GM12878 (cell line): ENCODE measurements around the gene ABL1. TPM values are rescaled to one million over a fixed set of nuclear protein-coding genes. Genes with fewer than 3 reads are reported as not detected.

Experiments used
- BHLHE40 ChIP-seq, 2 experiments: fragments of 450-650 bp in 1 of 2; IDR thresholded peaks; 2 replicates each; pipeline ENCODE4 v1.6.1; 2011 to 2017; ENCODE audit warnings: low read depth in 2 of 2, borderline replicate concordance in 1 of 2, improper control_type of control experiment in 1 of 2, low read length in 1 of 2, mild to moderate bottlenecking in 1 of 2
- EED ChIP-seq: sonication (generic); IDR thresholded peaks from 2 replicates; pipeline ENCODE4 v1.6.1; 2016; ENCODE audit warnings: antibody characterized with exemption, low read depth
- IKZF1 ChIP-seq: fragments of 450-650 bp; conservative IDR thresholded peaks from 2 replicates; pipeline ENCODE4 v1.6.1; 2017; ENCODE audit warnings: antibody characterized with exemption, mild to moderate bottlenecking
- MTA2 ChIP-seq: fragments of 450-650 bp; IDR thresholded peaks from 2 replicates; pipeline ENCODE4 v1.6.1; 2016; ENCODE audit warnings: low read depth, mild to moderate bottlenecking, moderate library complexity
- MXI1 ChIP-seq: fragments of 150-350 bp; IDR thresholded peaks from 2 replicates; pipeline ENCODE4 v1.6.1; 2011; ENCODE audit warnings: low read depth, mild to moderate bottlenecking, inconsistent platforms, low read length, improper control_type of control experiment
- NKRF ChIP-seq: fragments of 450-650 bp; conservative IDR thresholded peaks from 2 replicates; pipeline ENCODE4 v1.6.1; 2017; ENCODE audit warnings: mild to moderate bottlenecking, moderate library complexity
- NR2C2 ChIP-seq: IDR thresholded peaks from 2 replicates; pipeline ENCODE4 v1.6.1; 2011; ENCODE audit warnings: borderline replicate concordance, low read depth; ENCODE audit not compliant: control insufficient read depth, insufficient read length
- PBX3 ChIP-seq: IDR thresholded peaks from 2 replicates; pipeline ENCODE4 v1.6.1; 2011; ENCODE audit warnings: mild to moderate bottlenecking, low read depth, low read length, moderate library complexity; ENCODE audit not compliant: insufficient replicate concordance
- RAD51 ChIP-seq: fragments of 450-650 bp; IDR thresholded peaks from 2 replicates; pipeline ENCODE4 v1.6.1; 2016; ENCODE audit warnings: moderate library complexity, mild to moderate bottlenecking, inconsistent platforms
- REST ChIP-seq: IDR thresholded peaks from 2 replicates; pipeline ENCODE4 v1.6.1; 2012; ENCODE audit warnings: mild to moderate bottlenecking, low read depth, low read length
- SP1 ChIP-seq: IDR thresholded peaks from one replicate; pipeline ENCODE4 v1.6.1; 2011; ENCODE audit warnings: low read depth, low read length
- SREBF2 ChIP-seq: IDR thresholded peaks from 2 replicates; pipeline ENCODE4 v1.6.1; 2012; ENCODE audit warnings: mild to moderate bottlenecking, low read length
- YY1 ChIP-seq: IDR thresholded peaks from 2 replicates; pipeline ENCODE4 v1.6.1; 2011; ENCODE audit warnings: low read depth, mild to moderate bottlenecking, low read length
- polyA plus RNA-seq, 11 experiments: library from polyadenylated mRNA; depleted of rRNA in 4 of 11; unstranded in 6 of 11; stranded (reverse) in 5 of 11; fragments of >200 nt; fragmentation: Nextera tagmentation in 4 of 11; fragmentation: Illumina TruSeq in 1 of 11; extraction: Ambion mirVana in 4 of 11; extraction: Trizol in 1 of 11; gene quantifications; 1 replicate in 1 of 11; 2 replicates in 10 of 11; pipeline versions ENCODE4 v1.2.1 to v1.2.3, GENCODE V29; 2011 to 2016; ENCODE audit warnings: inconsistent platforms in 2 of 11, missing spikeins in 2 of 11, low read depth in 1 of 11
- total RNA-seq, 4 experiments: library from RNA; depleted of rRNA in 3 of 4; stranded (reverse); fragments of >200 nt in 3 of 4; fragmentation: Illumina TruSeq in 1 of 4; extraction: Trizol in 1 of 4; gene quantifications; 2 replicates each; pipeline versions ENCODE4 v1.2.1 to v1.2.3, GENCODE V29; 2013 to 2021
- TF ChIP-seq, protein P1 (sequence below): IDR thresholded peaks from 2 replicates; pipeline ENCODE4 v1.6.1; 2011; ENCODE audit warnings: borderline replicate concordance, low read depth, mild to moderate bottlenecking, moderate library complexity, mixed read lengths, low read length; ENCODE audit not compliant: insufficient read depth; ENCODE audit errors: extremely low read length
- TF ChIP-seq, protein P2 (sequence below): fragments of 450-650 bp; IDR thresholded peaks from 2 replicates; pipeline ENCODE4 v1.6.1; 2016; ENCODE audit warnings: mild to moderate bottlenecking, moderate library complexity, borderline replicate concordance

The ABL1 gene
- total and polyA plus RNA-seq, 10 of the 15 experiments (the other 5 are each of a cell fraction or from before 2014, with no cell fraction given) = 0.79 to 51.5 (median 16.3) TPM

DNA sequence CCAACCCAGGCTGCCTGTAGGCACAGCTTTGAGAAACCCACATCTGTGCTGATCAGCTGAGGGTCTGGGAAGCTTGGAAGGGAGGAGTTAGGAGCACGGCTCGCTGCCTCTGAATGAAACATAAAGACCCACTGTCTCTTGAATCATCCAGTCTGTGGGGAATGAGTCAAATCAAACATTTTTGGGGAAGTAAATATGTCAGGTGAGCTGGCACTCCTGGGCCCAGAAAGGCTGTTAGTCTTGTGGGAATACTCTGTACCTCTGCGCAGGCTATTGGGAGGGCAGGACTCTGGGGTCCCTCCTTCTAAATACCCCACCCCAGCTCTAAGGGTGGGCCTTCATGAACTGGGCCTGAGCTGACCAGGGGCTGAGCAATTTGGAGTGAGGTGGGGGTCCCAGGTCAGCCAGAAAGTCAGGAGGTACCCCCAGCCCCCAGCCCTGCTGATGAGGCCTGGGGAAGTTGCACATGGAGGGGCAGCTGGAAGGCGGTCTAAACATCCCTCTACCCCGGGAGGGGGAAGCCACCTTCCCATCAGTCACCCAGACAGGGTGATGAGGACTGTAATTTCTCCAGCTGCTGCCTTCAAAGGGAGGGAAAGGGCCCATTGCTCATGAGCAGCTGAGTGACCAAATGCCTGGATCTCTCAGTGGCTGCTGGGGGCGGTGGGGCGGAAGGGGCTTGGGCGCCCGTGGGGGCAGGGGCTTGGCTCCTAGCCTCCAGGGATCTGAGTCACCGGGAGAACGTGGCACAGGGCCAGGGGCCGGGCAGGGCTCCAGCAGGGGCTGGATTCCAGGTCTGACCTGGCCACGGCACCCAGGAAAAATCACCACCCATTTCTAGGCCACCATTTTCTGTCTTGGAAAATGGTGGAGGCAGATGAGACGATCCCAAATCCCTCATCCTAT is 93.2 kb downstream of the ABL1 start (continued):
- no peak for TF ChIP-seq REST
- peak; percentile 29; the same call in 1 of the 2 replicates for TF ChIP-seq NKRF
- no peak for TF ChIP-seq SP1
- TF ChIP-seq MTA2 = peak; percentile 77
- TF ChIP-seq, protein P1, sequence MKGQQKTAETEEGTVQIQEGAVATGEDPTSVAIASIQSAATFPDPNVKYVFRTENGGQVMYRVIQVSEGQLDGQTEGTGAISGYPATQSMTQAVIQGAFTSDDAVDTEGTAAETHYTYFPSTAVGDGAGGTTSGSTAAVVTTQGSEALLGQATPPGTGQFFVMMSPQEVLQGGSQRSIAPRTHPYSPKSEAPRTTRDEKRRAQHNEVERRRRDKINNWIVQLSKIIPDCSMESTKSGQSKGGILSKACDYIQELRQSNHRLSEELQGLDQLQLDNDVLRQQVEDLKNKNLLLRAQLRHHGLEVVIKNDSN = no peak
- peak; percentile 48 for TF ChIP-seq PBX3
- TF ChIP-seq, protein P2, sequence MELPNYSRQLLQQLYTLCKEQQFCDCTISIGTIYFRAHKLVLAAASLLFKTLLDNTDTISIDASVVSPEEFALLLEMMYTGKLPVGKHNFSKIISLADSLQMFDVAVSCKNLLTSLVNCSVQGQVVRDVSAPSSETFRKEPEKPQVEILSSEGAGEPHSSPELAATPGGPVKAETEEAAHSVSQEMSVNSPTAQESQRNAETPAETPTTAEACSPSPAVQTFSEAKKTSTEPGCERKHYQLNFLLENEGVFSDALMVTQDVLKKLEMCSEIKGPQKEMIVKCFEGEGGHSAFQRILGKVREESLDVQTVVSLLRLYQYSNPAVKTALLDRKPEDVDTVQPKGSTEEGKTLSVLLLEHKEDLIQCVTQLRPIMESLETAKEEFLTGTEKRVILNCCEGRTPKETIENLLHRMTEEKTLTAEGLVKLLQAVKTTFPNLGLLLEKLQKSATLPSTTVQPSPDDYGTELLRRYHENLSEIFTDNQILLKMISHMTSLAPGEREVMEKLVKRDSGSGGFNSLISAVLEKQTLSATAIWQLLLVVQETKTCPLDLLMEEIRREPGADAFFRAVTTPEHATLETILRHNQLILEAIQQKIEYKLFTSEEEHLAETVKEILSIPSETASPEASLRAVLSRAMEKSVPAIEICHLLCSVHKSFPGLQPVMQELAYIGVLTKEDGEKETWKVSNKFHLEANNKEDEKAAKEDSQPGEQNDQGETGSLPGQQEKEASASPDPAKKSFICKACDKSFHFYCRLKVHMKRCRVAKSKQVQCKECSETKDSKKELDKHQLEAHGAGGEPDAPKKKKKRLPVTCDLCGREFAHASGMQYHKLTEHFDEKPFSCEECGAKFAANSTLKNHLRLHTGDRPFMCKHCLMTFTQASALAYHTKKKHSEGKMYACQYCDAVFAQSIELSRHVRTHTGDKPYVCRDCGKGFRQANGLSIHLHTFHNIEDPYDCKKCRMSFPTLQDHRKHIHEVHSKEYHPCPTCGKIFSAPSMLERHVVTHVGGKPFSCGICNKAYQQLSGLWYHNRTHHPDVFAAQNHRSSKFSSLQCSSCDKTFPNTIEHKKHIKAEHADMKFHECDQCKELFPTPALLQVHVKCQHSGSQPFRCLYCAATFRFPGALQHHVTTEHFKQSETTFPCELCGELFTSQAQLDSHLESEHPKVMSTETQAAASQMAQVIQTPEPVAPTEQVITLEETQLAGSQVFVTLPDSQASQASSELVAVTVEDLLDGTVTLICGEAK = no peak
- no peak for TF ChIP-seq YY1
- no peak for TF ChIP-seq SREBF2
- TF ChIP-seq NR2C2 = no peak
- TF ChIP-seq BHLHE40 (IDR thresholded peaks at IDR 0.05; ENCODE audit: borderline replicate concordance in 1 of 2, low read depth in 2 of 2, low read length in 1 of 2) = peak; percentile 84 to 85; a peak in 3 of 4 replicates
- peak; percentile 46; the same call in 1 of the 2 replicates for TF ChIP-seq RAD51
- peak; percentile 94 for TF ChIP-seq IKZF1
- peak; percentile 94 for TF ChIP-seq EED
- TF ChIP-seq MXI1 = no peak
